ENCODE measurements around the gene C11orf21. TPM values are rescaled to one million over a fixed set of nuclear protein-coding genes. Genes with fewer than 3 reads are reported as not detected.

C11orf21 gene
- total and polyA plus RNA-seq, 10 of the 15 experiments (the other 5 are each of a cell fraction or from before 2014, with no cell fraction given) = 0.04 to 0.26 (median 0.11) TPM; not detected in 7

DNA sequence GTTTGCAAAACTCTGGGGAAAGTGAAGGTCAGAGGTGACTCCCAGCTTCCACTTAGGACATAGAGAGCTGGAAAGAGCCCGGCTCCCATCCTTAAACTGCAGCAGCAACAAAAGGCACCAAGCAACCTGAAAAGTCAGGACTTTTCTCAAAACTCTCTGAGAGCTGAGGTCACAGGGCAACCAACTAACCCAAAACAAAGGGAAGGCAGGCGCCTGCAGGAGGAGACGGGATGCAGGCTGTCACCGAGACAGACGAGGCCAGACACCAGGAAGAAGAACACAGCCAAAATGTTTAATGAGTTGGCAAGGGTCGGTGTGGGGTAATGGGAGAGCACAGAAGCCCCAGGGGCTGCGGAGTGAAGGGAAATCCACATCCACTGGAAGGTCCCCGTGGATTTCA, 51.2 kb downstream of the C11orf21 start:
- 38% methylated on average over 8 of the region's 8 CpGs for WGBS (ENCODE audit: insufficient coverage, insufficient replicate concordance, low lambda C conversion rate, missing lambda C conversion rate)
- ATAC-seq = no peak
- ChIA-PET CTCF (no interaction called here), SMC1A (ENCODE audit: uncharacterized antibody, unreplicated experiment) (no interaction called here), POLR2A (no interaction called here), RAD21 (ENCODE audit: unreplicated experiment) (no interaction called here)
- H3K4me3 ChIP-seq = no peak overlapping the region
- no peaks in the 10 kb centered on the region for H4K20me1 ChIP-seq (ENCODE audit: control insufficient read depth, insufficient read depth)
- H3K79me2 ChIP-seq (ENCODE audit: control insufficient read depth, insufficient read depth, low read length) = no peaks in the 10 kb centered on the region
- TF ChIP-seq HDAC2 (IDR thresholded peaks at IDR 0.05) = no peak
- TF ChIP-seq NFXL1 (IDR thresholded peaks at IDR 0.05; ENCODE audit: borderline replicate concordance) = no peak
- TF ChIP-seq TCF7 (IDR thresholded peaks at IDR 0.05; ENCODE audit: borderline replicate concordance) = no peak
- no peak for TF ChIP-seq RCOR1 (conservative IDR thresholded peaks at IDR 0.05; ENCODE audit: low read depth, low read length)
- TF ChIP-seq GABPA (IDR thresholded peaks at IDR 0.05; ENCODE audit: low read depth) = no peak
- H3K4me2 ChIP-seq (ENCODE audit: control insufficient read depth, insufficient read depth) = no peak overlapping the region
- H3K27me3 ChIP-seq (replicated peaks in 1 of 2; ENCODE audit: control insufficient read depth in 2 of 2, insufficient read depth in 2 of 2, low read length in 1 of 2) = no peaks in the 10 kb centered on the region; a peak in 1 of 4 replicates
- H2AFZ ChIP-seq (ENCODE audit: control insufficient read depth, low read depth, low read length) = no peak overlapping the region
- no peak overlapping the region for H3K27ac ChIP-seq (ENCODE audit: control insufficient read depth, insufficient read depth)
- no peak overlapping the region for H3K9ac ChIP-seq (ENCODE audit: control insufficient read depth, insufficient read depth, low read length)
- intact Hi-C loops (cut with micrococcal nuclease; ENCODE audit: unreplicated experiment) = no loop called here
- DNase-seq (ENCODE audit: low read depth, low spot score) = no peak
- no peaks in the 10 kb centered on the region for H3K4me1 ChIP-seq (ENCODE audit: control insufficient read depth, insufficient read depth, low read length)
- in situ Hi-C loops (cut with MboI) = no loop called here
- H3K9me3 ChIP-seq (replicated peaks; ENCODE audit: control insufficient read depth, insufficient read depth, low read length) = no peaks in the 10 kb centered on the region
- H3K36me3 ChIP-seq (ENCODE audit: control insufficient read depth in 2 of 2, insufficient read depth in 2 of 2, low read length in 1 of 2) = no peaks in the 10 kb centered on the region
- no TSS peak for BruUV-seq (replicated peaks)
- no peak for FAIRE-seq

DNA sequence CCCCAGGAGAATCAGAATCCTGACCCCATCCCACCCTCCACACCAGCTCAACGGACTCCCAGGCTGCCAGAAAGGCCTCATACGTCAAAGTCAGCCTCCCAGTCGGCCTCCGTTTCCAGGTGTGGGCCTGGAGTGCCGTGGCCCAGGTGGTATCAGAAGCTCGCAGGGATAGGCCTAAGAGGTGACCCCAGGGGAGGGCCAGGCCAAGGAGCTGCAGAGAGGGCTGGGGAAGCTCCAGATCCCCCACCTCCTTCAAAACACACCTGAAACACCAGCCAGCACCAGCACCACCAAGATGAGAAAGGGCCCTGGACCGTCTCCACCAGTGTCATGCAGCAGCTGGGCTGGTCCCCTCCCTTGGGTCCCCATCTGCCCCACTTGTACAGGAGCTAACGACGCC, 51.7 kb downstream of the C11orf21 start:
- H3K9me3 ChIP-seq (replicated peaks; ENCODE audit: control insufficient read depth, insufficient read depth, low read length) = no peaks in the 10 kb centered on the region
- CTCF ChIA-PET = no interaction called here
- in situ Hi-C loops (cut with MboI) (no loop called here), intact Hi-C loops (cut with micrococcal nuclease; ENCODE audit: unreplicated experiment) (no loop called here)
- H3K27ac ChIP-seq (ENCODE audit: control insufficient read depth, insufficient read depth) = no peak overlapping the region
- no peaks in the 10 kb centered on the region for H4K20me1 ChIP-seq (ENCODE audit: control insufficient read depth, insufficient read depth)
- no peak overlapping the region for H3K9ac ChIP-seq (ENCODE audit: control insufficient read depth, insufficient read depth, low read length)
- H3K79me2 ChIP-seq (ENCODE audit: control insufficient read depth, insufficient read depth, low read length) = no peaks in the 10 kb centered on the region
- TF ChIP-seq, protein P1, sequence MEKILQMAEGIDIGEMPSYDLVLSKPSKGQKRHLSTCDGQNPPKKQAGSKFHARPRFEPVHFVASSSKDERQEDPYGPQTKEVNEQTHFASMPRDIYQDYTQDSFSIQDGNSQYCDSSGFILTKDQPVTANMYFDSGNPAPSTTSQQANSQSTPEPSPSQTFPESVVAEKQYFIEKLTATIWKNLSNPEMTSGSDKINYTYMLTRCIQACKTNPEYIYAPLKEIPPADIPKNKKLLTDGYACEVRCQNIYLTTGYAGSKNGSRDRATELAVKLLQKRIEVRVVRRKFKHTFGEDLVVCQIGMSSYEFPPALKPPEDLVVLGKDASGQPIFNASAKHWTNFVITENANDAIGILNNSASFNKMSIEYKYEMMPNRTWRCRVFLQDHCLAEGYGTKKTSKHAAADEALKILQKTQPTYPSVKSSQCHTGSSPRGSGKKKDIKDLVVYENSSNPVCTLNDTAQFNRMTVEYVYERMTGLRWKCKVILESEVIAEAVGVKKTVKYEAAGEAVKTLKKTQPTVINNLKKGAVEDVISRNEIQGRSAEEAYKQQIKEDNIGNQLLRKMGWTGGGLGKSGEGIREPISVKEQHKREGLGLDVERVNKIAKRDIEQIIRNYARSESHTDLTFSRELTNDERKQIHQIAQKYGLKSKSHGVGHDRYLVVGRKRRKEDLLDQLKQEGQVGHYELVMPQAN (conservative IDR thresholded peaks at IDR 0.05) = no peak
- TF ChIP-seq CREM (IDR thresholded peaks at IDR 0.05; ENCODE audit: low read depth) = no peak
- TF ChIP-seq BMI1 (IDR thresholded peaks at IDR 0.05; ENCODE audit: borderline replicate concordance) = no peak
- TF ChIP-seq ASH2L (IDR thresholded peaks at IDR 0.05; ENCODE audit: borderline replicate concordance, low read depth) = no peak
- TF ChIP-seq ZNF622 (IDR thresholded peaks at IDR 0.05) = no peak
- TF ChIP-seq ZNF24 (IDR thresholded peaks at IDR 0.05) = no peak
- SMC1A ChIA-PET (ENCODE audit: uncharacterized antibody, unreplicated experiment) = no interaction called here
- DNase-seq (ENCODE audit: low read depth, low spot score) = no peak
- no peak overlapping the region for H3K4me3 ChIP-seq
- no peaks in the 10 kb centered on the region for H3K4me1 ChIP-seq (ENCODE audit: control insufficient read depth, insufficient read depth, low read length)
- no TSS peak for BruUV-seq (replicated peaks)
- WGBS (ENCODE audit: insufficient coverage, insufficient replicate concordance, low lambda C conversion rate, missing lambda C conversion rate) = 3% methylated on average over 9 of the region's 9 CpGs
- no peaks in the 10 kb centered on the region for H3K36me3 ChIP-seq (ENCODE audit: control insufficient read depth in 2 of 2, insufficient read depth in 2 of 2, low read length in 1 of 2)
- H3K27me3 ChIP-seq (replicated peaks in 1 of 2; ENCODE audit: control insufficient read depth in 2 of 2, insufficient read depth in 2 of 2, low read length in 1 of 2) = no peaks in the 10 kb centered on the region; a peak in 1 of 4 replicates
- POLR2A ChIA-PET = no interaction called here
- no peak for FAIRE-seq
- ATAC-seq = no peak
- RAD21 ChIA-PET (ENCODE audit: unreplicated experiment) = no interaction called here
- no peak overlapping the region for H2AFZ ChIP-seq (ENCODE audit: control insufficient read depth, low read depth, low read length)
- no peak overlapping the region for H3K4me2 ChIP-seq (ENCODE audit: control insufficient read depth, insufficient read depth)
